Natural killer cell (primary cell): Measurements from ENCODE around the gene PTCH1. TPM values are rescaled to one million over a fixed set of nuclear protein-coding genes. Genes with fewer than 3 reads are reported as not detected.

Source experiments
- ATAC-seq, 3 donors: fragments of 150-1000 bp in 2 of 3; fragments of 200-7000 bp in 1 of 3; cut with Tn5 transposase; 1 replicate in 1 of 3; 2 replicates in 2 of 3; pipeline ENCODE4 v1.10.0; 2021; ENCODE audit warnings: mild to moderate bottlenecking in 2 of 3, moderate library complexity in 2 of 3
- DNase-seq, 2 donors: peaks; one replicate each; pipeline versions ENCODE4 v3.0.0 to v3.0.0-alpha.2; 2013 to 2021; ENCODE audit warnings: mixed read lengths in 1 of 2
- H3K27ac ChIP-seq: one replicate; pipeline ENCODE4 v1.5.1; 2013; ENCODE audit warnings: mild to moderate bottlenecking, low read length
- H3K27me3 ChIP-seq: one replicate; pipeline ENCODE4 v1.6.1; 2013; ENCODE audit warnings: low read length; ENCODE audit not compliant: control insufficient read depth, insufficient read depth
- H3K36me3 ChIP-seq: one replicate; pipeline ENCODE4 v1.6.1; 2013; ENCODE audit warnings: low read length; ENCODE audit not compliant: control insufficient read depth, insufficient read depth
- H3K4me1 ChIP-seq: one replicate; pipeline ENCODE4 v1.6.1; 2013; ENCODE audit warnings: low read length; ENCODE audit not compliant: control insufficient read depth, insufficient read depth
- H3K4me3 ChIP-seq: one replicate; pipeline ENCODE4 v1.5.1; 2013; ENCODE audit warnings: low read length
- H3K9me3 ChIP-seq: one replicate; pipeline ENCODE4 v1.6.1; 2013; ENCODE audit warnings: low read length; ENCODE audit not compliant: control insufficient read depth, insufficient read depth
- H3K27ac Mint-ChIP-seq, 2 donors: one replicate each; pipeline ENCODE4 v1.8.0; 2022; ENCODE audit warnings: mild to moderate bottlenecking in 2 of 2, mixed read lengths in 2 of 2, moderate library complexity in 1 of 2
- H3K27me3 Mint-ChIP-seq, 2 donors: one replicate each; pipeline ENCODE4 v1.8.0; 2022; ENCODE audit warnings: low read depth in 2 of 2, mixed read lengths in 2 of 2
- H3K36me3 Mint-ChIP-seq: one replicate; pipeline ENCODE4 v1.8.0; 2022; ENCODE audit warnings: mixed read lengths
- H3K4me1 Mint-ChIP-seq, 2 donors: one replicate each; pipeline ENCODE4 v1.8.0; 2022; ENCODE audit warnings: mixed read lengths in 2 of 2
- H3K4me3 Mint-ChIP-seq: one replicate; pipeline ENCODE4 v1.8.0; 2022; ENCODE audit warnings: mild to moderate bottlenecking, moderate library complexity, mixed read lengths
- H3K9me3 Mint-ChIP-seq, 2 donors: one replicate each; pipeline ENCODE4 v1.8.0; 2022; ENCODE audit warnings: mixed read lengths in 2 of 2
- WGBS: methylation state at CpG from one replicate; pipeline ENCODE4 v1.1.7; 2013; ENCODE audit warnings: missing lambda C conversion rate; ENCODE audit not compliant: insufficient coverage; 5-methylcytosine and 5-hydroxymethylcytosine counted together
- intact Hi-C: fragments of 100-400 bp; cut with micrococcal nuclease; formaldehyde crosslinking; loops from one replicate; pipeline ENCODE4 v1.14.2; 2022
- total RNA-seq, 4 donors: library from RNA; stranded (reverse); fragments of 120-200 nt in 1 of 4; gene quantifications; one replicate each; pipeline versions ENCODE4 v1.2.3 to v1.2.4, GENCODE V29; 2013 to 2022
- TF ChIP-seq, protein P1 (sequence below): fragments of 200-600 bp; IDR thresholded peaks from one replicate; pipeline ENCODE4 v1.8.0; 2022; ENCODE audit warnings: antibody characterized with exemption

PTCH1 gene
- total RNA-seq, 3 donors from 2014 or later (not counting 1 experiment from before 2014, with no cell fraction given) = 60.9 to 127 (median 82.1) TPM

DNA sequence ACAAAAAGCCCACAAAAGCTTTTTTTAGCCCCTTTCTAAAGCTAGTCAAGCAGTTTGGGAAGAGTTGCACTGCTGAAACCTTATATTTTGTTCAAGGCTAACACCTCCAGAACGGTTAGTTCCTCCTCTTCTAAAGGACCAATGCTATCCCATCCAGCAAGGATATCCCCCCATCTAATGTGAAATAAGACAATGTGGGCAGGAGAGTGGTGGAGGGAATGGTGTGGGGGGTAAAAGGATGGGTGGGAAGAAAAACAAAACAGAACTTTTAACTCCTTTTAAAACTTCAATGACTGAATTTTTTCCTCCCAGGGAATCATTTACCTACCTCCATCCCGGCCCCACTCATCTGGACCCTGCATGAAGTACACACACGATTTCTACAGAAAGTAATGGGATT lies 21.2 kb downstream of the PTCH1 start:
- no peak for DNase-seq
- peak overlapping the region; percentile 96 for H3K27ac ChIP-seq
- H3K27me3 Mint-ChIP-seq = peaks cover 0 to 9% of the 10 kb centered on the region in 2 donors
- H3K4me1 ChIP-seq = peaks cover 44% of the 10 kb centered on the region
- TF ChIP-seq, protein P1, sequence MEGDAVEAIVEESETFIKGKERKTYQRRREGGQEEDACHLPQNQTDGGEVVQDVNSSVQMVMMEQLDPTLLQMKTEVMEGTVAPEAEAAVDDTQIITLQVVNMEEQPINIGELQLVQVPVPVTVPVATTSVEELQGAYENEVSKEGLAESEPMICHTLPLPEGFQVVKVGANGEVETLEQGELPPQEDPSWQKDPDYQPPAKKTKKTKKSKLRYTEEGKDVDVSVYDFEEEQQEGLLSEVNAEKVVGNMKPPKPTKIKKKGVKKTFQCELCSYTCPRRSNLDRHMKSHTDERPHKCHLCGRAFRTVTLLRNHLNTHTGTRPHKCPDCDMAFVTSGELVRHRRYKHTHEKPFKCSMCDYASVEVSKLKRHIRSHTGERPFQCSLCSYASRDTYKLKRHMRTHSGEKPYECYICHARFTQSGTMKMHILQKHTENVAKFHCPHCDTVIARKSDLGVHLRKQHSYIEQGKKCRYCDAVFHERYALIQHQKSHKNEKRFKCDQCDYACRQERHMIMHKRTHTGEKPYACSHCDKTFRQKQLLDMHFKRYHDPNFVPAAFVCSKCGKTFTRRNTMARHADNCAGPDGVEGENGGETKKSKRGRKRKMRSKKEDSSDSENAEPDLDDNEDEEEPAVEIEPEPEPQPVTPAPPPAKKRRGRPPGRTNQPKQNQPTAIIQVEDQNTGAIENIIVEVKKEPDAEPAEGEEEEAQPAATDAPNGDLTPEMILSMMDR = no peak
- H3K36me3 ChIP-seq = no peaks in the 10 kb centered on the region
- WGBS = 77% methylated on average over 3 of the region's 3 CpGs
- H3K27ac Mint-ChIP-seq = peak overlapping the region; percentile 96 to 99
- H3K4me3 Mint-ChIP-seq = peak overlapping the region; percentile 98
- no peaks in the 10 kb centered on the region for H3K27me3 ChIP-seq
- H3K4me3 ChIP-seq = no peak overlapping the region
- peaks cover 62 to 66% of the 10 kb centered on the region in 2 donors for H3K4me1 Mint-ChIP-seq
- no peaks in the 10 kb centered on the region for H3K9me3 ChIP-seq
- no peaks in the 10 kb centered on the region for H3K9me3 Mint-ChIP-seq
- intact Hi-C loops = loop anchor here (2.0 to 10.0 kb wide), 2 partner anchors 513 to 719 kb away; no protein-coding TSS in a partner anchor
- no peaks in the 10 kb centered on the region for H3K36me3 Mint-ChIP-seq
- ATAC-seq = no peak

DNA sequence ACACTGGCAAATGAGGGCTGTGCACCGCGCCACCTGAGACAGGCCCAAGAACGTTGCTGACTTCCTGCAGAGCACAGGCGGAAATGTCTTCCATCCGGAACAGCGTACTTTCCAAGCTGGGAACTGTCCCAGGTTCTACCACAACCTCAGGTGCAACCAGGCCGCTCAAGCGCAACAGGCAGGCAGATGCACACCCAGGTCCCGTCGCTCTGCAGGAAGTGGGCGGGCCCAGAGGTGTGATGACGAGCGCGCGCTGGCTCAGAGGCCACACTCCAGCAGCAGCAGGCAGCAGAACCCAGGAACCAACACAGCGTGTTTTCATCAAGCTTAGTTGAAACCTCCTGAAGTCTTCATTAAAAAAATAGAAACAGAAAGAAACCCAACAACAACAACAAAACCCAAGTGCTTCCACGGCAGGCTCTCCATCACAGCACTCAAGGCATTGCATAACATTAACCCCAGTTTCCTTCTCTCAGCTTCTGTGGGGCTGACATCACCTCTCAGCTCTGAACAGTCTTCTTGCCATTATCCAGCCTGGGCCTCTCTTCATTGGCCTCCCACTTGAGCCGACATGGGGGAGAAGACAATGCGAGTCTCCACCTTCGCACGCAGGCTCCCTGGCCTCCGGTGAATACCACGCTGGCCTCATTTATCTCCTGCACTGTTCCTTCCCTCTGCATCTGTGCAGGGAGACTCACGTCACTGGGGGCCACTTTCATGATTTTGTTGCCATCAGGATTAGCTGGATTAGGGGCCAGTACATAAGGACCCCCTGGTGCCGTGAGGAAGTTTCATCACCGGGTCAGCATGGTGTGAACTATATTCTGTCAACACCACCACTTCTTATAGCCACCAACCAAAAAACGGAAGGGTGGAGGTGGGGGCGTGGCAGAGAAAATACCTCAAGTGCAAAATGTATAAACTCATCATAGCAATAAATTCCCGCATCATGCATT lies 22.1 kb downstream of the PTCH1 start:
- Mint-ChIP-seq H3K4me1 (peaks cover 66% of the 10 kb centered on the region in 2 donors), H3K4me3 (peak overlapping the region; percentile 98), H3K36me3 (no peaks in the 10 kb centered on the region), H3K27ac (peak overlapping the region; percentile 96 to 99), H3K9me3 (no peaks in the 10 kb centered on the region), H3K27me3 (peaks cover 0 to 9% of the 10 kb centered on the region in 2 donors)
- peaks cover 44% of the 10 kb centered on the region for H3K4me1 ChIP-seq
- TF ChIP-seq, protein P1 = no peak
- intact Hi-C loops = loop anchor here (1.0 to 10.0 kb wide), 3 partner anchors 12 to 720 kb away; no protein-coding TSS in a partner anchor
- ATAC-seq (peak; percentile 86 to 91 (median 90)), DNase-seq (peak; percentile 72 to 94)
- H3K9me3 ChIP-seq = no peaks in the 10 kb centered on the region
- H3K27me3 ChIP-seq = no peaks in the 10 kb centered on the region
- WGBS = 39% methylated on average over 25 of the region's 29 CpGs
- peak overlapping the region; percentile 38 for H3K4me3 ChIP-seq
- H3K27ac ChIP-seq = peak overlapping the region; percentile 96
- H3K36me3 ChIP-seq = no peaks in the 10 kb centered on the region

DNA sequence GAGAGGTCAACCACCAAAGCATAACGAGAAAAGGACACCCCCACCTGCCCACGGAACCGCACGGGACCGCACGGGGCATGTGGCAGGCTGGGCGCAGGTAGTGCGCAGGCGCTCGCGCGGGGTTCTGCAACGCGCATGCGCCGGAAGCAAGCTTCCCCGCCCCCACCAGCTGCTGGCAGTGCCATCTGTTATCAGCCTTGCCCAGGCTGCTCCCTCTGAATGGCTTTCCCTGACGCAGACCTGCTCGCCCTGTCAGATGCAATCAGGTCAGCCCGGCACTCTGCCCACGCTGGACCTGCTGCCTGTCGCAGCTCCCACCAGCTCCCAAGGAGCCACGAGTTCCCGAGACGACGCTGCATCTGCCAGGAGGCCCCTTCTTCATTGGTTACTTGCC lies 22.8 kb downstream of the PTCH1 start:
- intact Hi-C loops = loop anchor here (1.0 to 10.0 kb wide), 3 partner anchors 12 to 721 kb away; no protein-coding TSS in a partner anchor
- H3K36me3 ChIP-seq = no peaks in the 10 kb centered on the region
- Mint-ChIP-seq H3K27me3 (peaks cover 0 to 9% of the 10 kb centered on the region in 2 donors), H3K4me3 (peak overlapping the region; percentile 98), H3K4me1 (peaks cover 66 to 69% of the 10 kb centered on the region in 2 donors), H3K27ac (peak overlapping the region; percentile 96 to 99), H3K36me3 (no peaks in the 10 kb centered on the region), H3K9me3 (no peaks in the 10 kb centered on the region)
- 84% methylated on average over 26 of the region's 26 CpGs for WGBS
- TF ChIP-seq, protein P1 = no peak
- no peak for DNase-seq
- no peaks in the 10 kb centered on the region for H3K9me3 ChIP-seq
- ATAC-seq = no peak
- peak overlapping the region; percentile 96 for H3K27ac ChIP-seq
- H3K4me3 ChIP-seq = peak overlapping the region; percentile 9
- no peaks in the 10 kb centered on the region for H3K27me3 ChIP-seq
- H3K4me1 ChIP-seq = peaks cover 44% of the 10 kb centered on the region
